Liver (tissue), 9 donors: ENCODE data around the gene CGNL1. TPM values are rescaled to one million over a fixed set of nuclear protein-coding genes. Genes with fewer than 3 reads are reported as not detected.

Experiments
- DNase-seq: peaks from one replicate; pipeline ENCODE4 v3.0.0-alpha.2; 2017; ENCODE audit warnings: low spot score
- H3K27ac ChIP-seq, 2 donors: one replicate each; pipeline ENCODE4 v1.7.0; 2013; ENCODE audit warnings: inconsistent platforms in 2 of 2, low read length in 2 of 2, control low read depth in 1 of 2, low read depth in 1 of 2, mild to moderate bottlenecking in 1 of 2
- H3K27me3 ChIP-seq, 4 donors: one replicate each; pipeline versions ENCODE4 v1.6.1 to v1.7.0; 2013; ENCODE audit warnings: low read length in 3 of 4, inconsistent platforms in 1 of 4, mild to moderate bottlenecking in 1 of 4, moderate library complexity in 1 of 4; ENCODE audit not compliant: control insufficient read depth in 4 of 4, insufficient read depth in 4 of 4
- H3K36me3 ChIP-seq, 4 donors: one replicate each; pipeline versions ENCODE4 v1.6.1 to v1.7.0; 2013; ENCODE audit warnings: low read length in 3 of 4, mild to moderate bottlenecking in 3 of 4, low read depth in 1 of 4, moderate library complexity in 1 of 4; ENCODE audit not compliant: control insufficient read depth in 4 of 4, insufficient read depth in 3 of 4
- H3K4me1 ChIP-seq, 4 donors: one replicate each; pipeline versions ENCODE4 v1.6.1 to v1.7.0; 2013; ENCODE audit warnings: low read length in 3 of 4, mild to moderate bottlenecking in 3 of 4, moderate library complexity in 1 of 4; ENCODE audit not compliant: control insufficient read depth in 4 of 4, insufficient read depth in 4 of 4
- H3K4me3 ChIP-seq, 3 donors: one replicate each; pipeline versions ENCODE4 v1.6.1 to v1.7.0; 2013; ENCODE audit warnings: low read length in 3 of 3, control low read depth in 1 of 3, low read depth in 1 of 3, mild to moderate bottlenecking in 1 of 3
- H3K9ac ChIP-seq, 2 donors: one replicate each; pipeline ENCODE4 v1.7.0; 2013; ENCODE audit warnings: low read length in 2 of 2, mild to moderate bottlenecking in 2 of 2, moderate library complexity in 2 of 2, control low read depth in 1 of 2, low read depth in 1 of 2
- H3K9me3 ChIP-seq, 4 donors: one replicate each; pipeline versions ENCODE4 v1.6.1 to v1.7.0; 2013; ENCODE audit warnings: low read length in 3 of 4; ENCODE audit not compliant: control insufficient read depth in 4 of 4
- EGR1 ChIP-seq, 2 donors: IDR thresholded peaks; 2 replicates each; pipeline ENCODE4 v1.6.1; 2016 to 2018; ENCODE audit warnings: antibody characterized with exemption in 2 of 2, low read depth in 2 of 2
- FOXA1 ChIP-seq: IDR thresholded peaks from 2 replicates; pipeline ENCODE4 v1.6.1; 2016; ENCODE audit warnings: antibody characterized with exemption
- FOXA2 ChIP-seq: IDR thresholded peaks from 2 replicates; pipeline ENCODE4 v1.6.1; 2016; ENCODE audit warnings: antibody characterized with exemption
- GABPA ChIP-seq, 2 donors: IDR thresholded peaks in 1 of 2; conservative IDR thresholded peaks in 1 of 2; 2 replicates each; pipeline ENCODE4 v1.6.1; 2016; ENCODE audit warnings: antibody characterized with exemption in 2 of 2, mild to moderate bottlenecking in 1 of 2, moderate library complexity in 1 of 2
- JUND ChIP-seq, 2 donors: IDR thresholded peaks; 2 replicates each; pipeline ENCODE4 v1.6.1; 2016; ENCODE audit warnings: antibody characterized with exemption in 2 of 2
- NR2F2 ChIP-seq: IDR thresholded peaks from 2 replicates; pipeline ENCODE4 v1.6.1; 2016; ENCODE audit warnings: antibody characterized with exemption
- RAD21 ChIP-seq, 2 donors: IDR thresholded peaks; 2 replicates each; pipeline ENCODE4 v1.6.1; 2016; ENCODE audit warnings: antibody characterized with exemption in 2 of 2, mild to moderate bottlenecking in 2 of 2
- REST ChIP-seq: IDR thresholded peaks from 2 replicates; pipeline ENCODE4 v1.6.1; 2016; ENCODE audit warnings: antibody characterized with exemption, mild to moderate bottlenecking
- RXRA ChIP-seq, 2 donors: IDR thresholded peaks; 2 replicates each; pipeline ENCODE4 v1.6.1; 2017 to 2018; ENCODE audit warnings: antibody characterized with exemption in 2 of 2, mild to moderate bottlenecking in 1 of 2
- SP1 ChIP-seq: IDR thresholded peaks from 2 replicates; pipeline ENCODE4 v1.6.1; 2018; ENCODE audit warnings: antibody characterized with exemption, mild to moderate bottlenecking
- YY1 ChIP-seq: IDR thresholded peaks from 2 replicates; pipeline ENCODE4 v1.6.1; 2016; ENCODE audit warnings: antibody characterized with exemption, mild to moderate bottlenecking
- WGBS: extraction: QIAGEN DNeasy Blood & Tissue Kit; methylation state at CpG from one replicate; pipeline ENCODE4 v1.1.7; 2013; 5-methylcytosine and 5-hydroxymethylcytosine counted together
- polyA plus RNA-seq, 2 donors: library from polyadenylated mRNA; stranded (reverse) in 1 of 2; unstranded in 1 of 2; fragments of 200-250 nt in 1 of 2; fragments of >200 nt in 1 of 2; fragmentation: Nextera tagmentation in 1 of 2; extraction: Ambion mirVana in 1 of 2; gene quantifications; one replicate each; pipeline versions ENCODE4 v1.2.1 to v1.2.3, GENCODE V29; 2013 to 2015
- total RNA-seq, 2 donors: library from RNA; depleted of rRNA; stranded (reverse); fragments of >200 nt; gene quantifications; one replicate each; pipeline ENCODE4 v1.2.3, GENCODE V29; 2014
- TF ChIP-seq, protein P1 (sequence below): IDR thresholded peaks from 2 replicates; pipeline ENCODE4 v1.6.1; 2016; ENCODE audit warnings: antibody characterized with exemption
- TF ChIP-seq, protein P2 (sequence below): IDR thresholded peaks from 2 replicates; pipeline ENCODE4 v1.6.1; 2016; ENCODE audit warnings: antibody characterized with exemption
- donor health status: healthy.
- donor health status: healthy.
- donor health status: healthy.
- donor health status: healthy.
- donor health status: healthy.

Gene CGNL1
- total and polyA plus RNA-seq, 4 donors = 12.0 to 31.9 (median 16.1) TPM

DNA sequence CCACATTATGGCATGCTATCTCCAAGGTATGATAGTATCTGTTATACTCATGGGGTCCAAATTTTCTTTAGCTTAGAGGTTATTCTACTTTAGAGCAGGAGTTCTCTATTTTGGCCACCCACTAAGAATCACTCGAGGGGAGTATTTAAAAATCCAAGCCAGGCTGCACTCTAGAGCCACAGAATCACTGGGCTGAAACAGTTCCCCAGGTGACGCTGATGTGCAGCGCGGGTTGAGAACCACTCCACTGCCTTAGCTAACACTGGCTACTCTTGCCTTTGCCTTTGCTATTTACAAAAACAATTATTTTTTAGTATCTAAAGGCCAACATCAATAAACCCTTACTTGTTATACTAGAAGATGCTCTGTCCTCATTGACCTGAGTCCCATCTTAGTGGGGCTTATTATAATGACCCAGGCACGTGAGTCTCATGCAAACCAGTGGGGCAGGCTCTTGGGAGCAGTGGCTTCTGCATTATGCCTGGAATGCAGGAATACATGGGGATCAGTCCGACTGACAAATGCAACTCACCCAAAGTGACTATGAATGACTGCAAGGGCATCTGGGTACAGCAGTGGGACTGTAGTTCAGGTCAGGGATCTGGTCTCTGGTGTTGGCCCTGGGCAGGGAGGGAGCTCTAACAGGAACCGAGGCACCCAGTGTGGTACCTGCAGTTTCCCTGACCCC lies 21.7 kb upstream of the CGNL1 start (continued):
- TF ChIP-seq JUND (IDR thresholded peaks at IDR 0.05) = no peak
- TF ChIP-seq FOXA1 = no peak
- TF ChIP-seq REST = no peak

DNA sequence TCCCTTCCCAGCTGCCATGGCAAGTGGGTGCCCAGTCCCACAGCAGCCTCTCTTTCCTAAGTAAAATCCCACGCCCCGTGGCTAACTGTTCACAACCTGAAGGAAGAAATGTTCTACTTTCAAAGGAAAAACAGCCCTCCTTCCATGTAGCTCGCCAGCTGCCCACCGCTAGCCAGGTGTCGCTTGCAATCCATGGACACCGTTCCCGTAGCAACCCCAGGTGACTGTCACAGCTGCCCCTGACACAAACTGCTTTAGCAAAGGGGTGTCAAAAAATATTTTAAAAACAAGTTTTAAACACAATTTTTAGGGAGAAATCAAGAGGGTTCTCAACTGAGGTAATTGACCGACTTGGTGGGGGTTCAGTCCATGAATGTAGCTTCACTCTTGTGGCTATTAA lies 21.0 kb upstream of the CGNL1 start:
- 95% methylated on average over 8 of the region's 8 CpGs for WGBS
- no peak overlapping the region for H3K27ac ChIP-seq
- peaks cover 0 to 6% (median 1%) of the 10 kb centered on the region in 4 donors for H3K4me1 ChIP-seq
- no peaks in the 10 kb centered on the region for H3K36me3 ChIP-seq
- no peaks in the 10 kb centered on the region for H3K27me3 ChIP-seq
- no peak overlapping the region for H3K4me3 ChIP-seq
- no peak overlapping the region for H3K9ac ChIP-seq
- TF ChIP-seq RAD21 (IDR thresholded peaks at IDR 0.05) = no peak
- TF ChIP-seq EGR1 (IDR thresholded peaks at IDR 0.05; ENCODE audit: low read depth in 2 of 2) = no peak
- TF ChIP-seq, protein P1, sequence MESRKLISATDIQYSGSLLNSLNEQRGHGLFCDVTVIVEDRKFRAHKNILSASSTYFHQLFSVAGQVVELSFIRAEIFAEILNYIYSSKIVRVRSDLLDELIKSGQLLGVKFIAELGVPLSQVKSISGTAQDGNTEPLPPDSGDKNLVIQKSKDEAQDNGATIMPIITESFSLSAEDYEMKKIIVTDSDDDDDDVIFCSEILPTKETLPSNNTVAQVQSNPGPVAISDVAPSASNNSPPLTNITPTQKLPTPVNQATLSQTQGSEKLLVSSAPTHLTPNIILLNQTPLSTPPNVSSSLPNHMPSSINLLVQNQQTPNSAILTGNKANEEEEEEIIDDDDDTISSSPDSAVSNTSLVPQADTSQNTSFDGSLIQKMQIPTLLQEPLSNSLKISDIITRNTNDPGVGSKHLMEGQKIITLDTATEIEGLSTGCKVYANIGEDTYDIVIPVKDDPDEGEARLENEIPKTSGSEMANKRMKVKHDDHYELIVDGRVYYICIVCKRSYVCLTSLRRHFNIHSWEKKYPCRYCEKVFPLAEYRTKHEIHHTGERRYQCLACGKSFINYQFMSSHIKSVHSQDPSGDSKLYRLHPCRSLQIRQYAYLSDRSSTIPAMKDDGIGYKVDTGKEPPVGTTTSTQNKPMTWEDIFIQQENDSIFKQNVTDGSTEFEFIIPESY = no peak
- TF ChIP-seq GABPA (IDR thresholded peaks at IDR 0.05 in 1 of 2, conservative IDR thresholded peaks at IDR 0.05 in 1 of 2) = no peak
- TF ChIP-seq JUND (IDR thresholded peaks at IDR 0.05) = no peak
- TF ChIP-seq YY1 = no peak
- TF ChIP-seq, protein P2, sequence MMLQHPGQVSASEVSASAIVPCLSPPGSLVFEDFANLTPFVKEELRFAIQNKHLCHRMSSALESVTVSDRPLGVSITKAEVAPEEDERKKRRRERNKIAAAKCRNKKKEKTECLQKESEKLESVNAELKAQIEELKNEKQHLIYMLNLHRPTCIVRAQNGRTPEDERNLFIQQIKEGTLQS = no peak
- no peak for TF ChIP-seq RXRA (IDR thresholded peaks at IDR 0.05)
- TF ChIP-seq REST = no peak
- no peak for TF ChIP-seq NR2F2
- no peak for TF ChIP-seq SP1
- no peak for TF ChIP-seq FOXA2
- H3K9me3 ChIP-seq = no peaks in the 10 kb centered on the region
- DNase-seq = no peak
